Vagina (tissue), 2 donors: ENCODE measurements around the gene CBX8.

Experiments used
- POLR2AphosphoS5 ChIP-seq, 2 donors: sonication (generic); formaldehyde crosslinking; IDR thresholded peaks; one replicate each; pipeline ENCODE4 v1.9.0; 2017; ENCODE audit warnings: antibody characterized with exemption in 2 of 2, mild to moderate bottlenecking in 2 of 2, low read depth in 1 of 2; ENCODE audit not compliant: insufficient read depth in 1 of 2
- TF ChIP-seq, protein P1 (sequence below), 3 experiments: fragments of 450-650 bp in 2 of 3; fragments of 200-600 bp in 1 of 3; sonication (generic) in 1 of 3; IDR thresholded peaks; one replicate each; pipeline ENCODE4 v1.5.1; 2017 to 2019; ENCODE audit warnings: antibody characterized with exemption in 3 of 3, mild to moderate bottlenecking in 2 of 3, moderate library complexity in 2 of 3

DNA sequence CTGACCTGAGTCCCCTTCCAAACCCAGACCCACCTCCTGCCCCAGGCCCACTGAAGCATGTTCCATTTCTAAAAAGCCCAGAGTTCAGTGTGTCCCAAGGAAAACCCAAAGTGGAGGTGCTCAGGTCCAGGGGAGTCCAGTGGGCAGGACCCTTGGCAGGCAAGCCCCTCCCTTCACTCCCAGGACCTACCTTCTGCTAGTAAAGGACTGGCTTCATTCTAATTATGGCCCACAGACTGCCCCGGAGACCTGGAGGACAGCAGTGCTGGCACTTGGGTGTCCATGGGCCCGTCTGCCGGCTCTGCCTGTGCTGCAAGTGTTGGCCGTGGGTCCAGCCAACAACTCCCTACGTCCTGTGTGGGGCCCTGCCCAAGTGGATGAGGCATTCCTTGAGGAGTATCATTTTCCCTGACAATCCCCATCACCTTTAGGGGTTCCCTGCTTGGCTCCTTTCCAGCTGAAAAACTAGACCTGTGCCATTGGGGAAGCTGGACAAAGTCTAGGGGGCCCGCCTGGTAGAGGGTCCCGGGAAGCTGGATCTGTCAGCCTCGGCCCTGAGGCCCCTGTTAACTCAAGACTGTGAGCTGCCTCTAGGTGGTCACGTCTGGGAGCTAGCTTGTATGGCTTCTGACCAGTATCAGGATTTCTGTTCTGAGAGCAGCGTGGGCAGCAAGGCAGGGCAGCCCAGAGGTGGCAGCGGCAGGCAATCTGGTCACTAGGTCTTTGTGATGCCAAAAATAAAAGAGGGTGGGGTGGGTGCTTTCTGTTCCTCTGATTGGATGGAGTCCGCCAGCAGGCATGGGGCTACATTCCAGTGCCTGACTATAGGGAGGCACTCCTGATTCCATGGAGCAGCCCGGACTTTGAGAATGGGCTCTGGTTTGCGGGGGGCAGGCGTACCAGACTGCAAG is 10.7 kb downstream of the CBX8 start:
- no peak for TF ChIP-seq POLR2AphosphoS5 (IDR thresholded peaks at IDR 0.05; ENCODE audit: insufficient read depth in 1 of 2, low read depth in 1 of 2)
- TF ChIP-seq, protein P1, sequence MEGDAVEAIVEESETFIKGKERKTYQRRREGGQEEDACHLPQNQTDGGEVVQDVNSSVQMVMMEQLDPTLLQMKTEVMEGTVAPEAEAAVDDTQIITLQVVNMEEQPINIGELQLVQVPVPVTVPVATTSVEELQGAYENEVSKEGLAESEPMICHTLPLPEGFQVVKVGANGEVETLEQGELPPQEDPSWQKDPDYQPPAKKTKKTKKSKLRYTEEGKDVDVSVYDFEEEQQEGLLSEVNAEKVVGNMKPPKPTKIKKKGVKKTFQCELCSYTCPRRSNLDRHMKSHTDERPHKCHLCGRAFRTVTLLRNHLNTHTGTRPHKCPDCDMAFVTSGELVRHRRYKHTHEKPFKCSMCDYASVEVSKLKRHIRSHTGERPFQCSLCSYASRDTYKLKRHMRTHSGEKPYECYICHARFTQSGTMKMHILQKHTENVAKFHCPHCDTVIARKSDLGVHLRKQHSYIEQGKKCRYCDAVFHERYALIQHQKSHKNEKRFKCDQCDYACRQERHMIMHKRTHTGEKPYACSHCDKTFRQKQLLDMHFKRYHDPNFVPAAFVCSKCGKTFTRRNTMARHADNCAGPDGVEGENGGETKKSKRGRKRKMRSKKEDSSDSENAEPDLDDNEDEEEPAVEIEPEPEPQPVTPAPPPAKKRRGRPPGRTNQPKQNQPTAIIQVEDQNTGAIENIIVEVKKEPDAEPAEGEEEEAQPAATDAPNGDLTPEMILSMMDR (IDR thresholded peaks at IDR 0.05): no peak
